Progenitor cell of endocrine pancreas (in vitro differentiated cells): ENCODE data around the gene KAT2B. TPM values are rescaled to one million over a fixed set of nuclear protein-coding genes. Genes with fewer than 3 reads are reported as not detected.

Experiments used
- DNase-seq: peaks from one replicate; pipeline ENCODE4 v3.0.0; 2021; ENCODE audit warnings: low spot score; ENCODE audit not compliant: unreplicated experiment
- H3K27ac Mint-ChIP-seq: 2 replicates; pipeline ENCODE4 v1.8.0; 2021; ENCODE audit warnings: mild to moderate bottlenecking, moderate library complexity, mixed read lengths
- H3K27me3 Mint-ChIP-seq: 2 replicates; pipeline ENCODE4 v1.8.0; 2021; ENCODE audit warnings: mixed read lengths
- H3K36me3 Mint-ChIP-seq: 2 replicates; pipeline ENCODE4 v1.8.0; 2022; ENCODE audit warnings: mixed read lengths; ENCODE audit not compliant: insufficient read depth
- H3K4me1 Mint-ChIP-seq: 2 replicates; pipeline ENCODE4 v1.8.0; 2021; ENCODE audit warnings: low read depth, mixed read lengths
- H3K4me3 Mint-ChIP-seq: 2 replicates; pipeline ENCODE4 v1.8.0; 2021; ENCODE audit warnings: low read depth, mild to moderate bottlenecking, moderate library complexity, mixed read lengths
- H3K9me3 Mint-ChIP-seq: 2 replicates; pipeline ENCODE4 v1.8.0; 2021; ENCODE audit warnings: low read depth, mixed read lengths
- total RNA-seq: library from RNA; stranded (reverse); gene quantifications from 2 replicates; pipeline ENCODE4 v1.2.1, GENCODE V29; 2021
- TF ChIP-seq, protein P1 (sequence below): fragments of 200-600 bp; sonication (generic); IDR thresholded peaks from one replicate; pipeline ENCODE4 v1.5.0; 2021; ENCODE audit warnings: antibody characterized with exemption, mild to moderate bottlenecking; ENCODE audit not compliant: unreplicated experiment

The KAT2B gene
- total RNA-seq, 1 donor from 2014 or later = 17.1 TPM

DNA sequence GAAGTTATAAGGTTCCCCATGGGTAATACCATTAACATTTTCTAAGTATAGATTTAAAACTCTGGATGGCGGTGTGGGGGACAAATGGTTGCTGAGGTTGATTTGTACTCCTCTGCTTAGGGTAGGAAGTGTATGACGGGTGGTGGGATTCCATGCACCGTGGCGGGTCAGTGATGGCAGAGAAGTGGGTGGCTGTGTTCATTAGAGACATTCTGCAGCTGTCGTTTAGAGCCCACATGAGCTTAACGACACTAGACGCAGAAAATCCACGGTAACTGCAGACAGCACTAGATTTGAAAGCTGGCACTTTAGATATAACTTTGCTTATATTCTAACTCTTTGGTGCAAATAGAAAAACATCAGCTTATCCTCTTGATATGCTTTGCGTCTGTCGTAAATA is 108.2 kb downstream of the KAT2B start:
- no peak overlapping the region for H3K27ac Mint-ChIP-seq
- no peaks in the 10 kb centered on the region for H3K27me3 Mint-ChIP-seq
- H3K36me3 Mint-ChIP-seq = peaks cover 9% of the 10 kb centered on the region
- H3K4me3 Mint-ChIP-seq = no peak overlapping the region
- no peak for DNase-seq
- no peaks in the 10 kb centered on the region for H3K9me3 Mint-ChIP-seq
- H3K4me1 Mint-ChIP-seq = no peaks in the 10 kb centered on the region
- TF ChIP-seq, protein P1, sequence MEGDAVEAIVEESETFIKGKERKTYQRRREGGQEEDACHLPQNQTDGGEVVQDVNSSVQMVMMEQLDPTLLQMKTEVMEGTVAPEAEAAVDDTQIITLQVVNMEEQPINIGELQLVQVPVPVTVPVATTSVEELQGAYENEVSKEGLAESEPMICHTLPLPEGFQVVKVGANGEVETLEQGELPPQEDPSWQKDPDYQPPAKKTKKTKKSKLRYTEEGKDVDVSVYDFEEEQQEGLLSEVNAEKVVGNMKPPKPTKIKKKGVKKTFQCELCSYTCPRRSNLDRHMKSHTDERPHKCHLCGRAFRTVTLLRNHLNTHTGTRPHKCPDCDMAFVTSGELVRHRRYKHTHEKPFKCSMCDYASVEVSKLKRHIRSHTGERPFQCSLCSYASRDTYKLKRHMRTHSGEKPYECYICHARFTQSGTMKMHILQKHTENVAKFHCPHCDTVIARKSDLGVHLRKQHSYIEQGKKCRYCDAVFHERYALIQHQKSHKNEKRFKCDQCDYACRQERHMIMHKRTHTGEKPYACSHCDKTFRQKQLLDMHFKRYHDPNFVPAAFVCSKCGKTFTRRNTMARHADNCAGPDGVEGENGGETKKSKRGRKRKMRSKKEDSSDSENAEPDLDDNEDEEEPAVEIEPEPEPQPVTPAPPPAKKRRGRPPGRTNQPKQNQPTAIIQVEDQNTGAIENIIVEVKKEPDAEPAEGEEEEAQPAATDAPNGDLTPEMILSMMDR = no peak

DNA sequence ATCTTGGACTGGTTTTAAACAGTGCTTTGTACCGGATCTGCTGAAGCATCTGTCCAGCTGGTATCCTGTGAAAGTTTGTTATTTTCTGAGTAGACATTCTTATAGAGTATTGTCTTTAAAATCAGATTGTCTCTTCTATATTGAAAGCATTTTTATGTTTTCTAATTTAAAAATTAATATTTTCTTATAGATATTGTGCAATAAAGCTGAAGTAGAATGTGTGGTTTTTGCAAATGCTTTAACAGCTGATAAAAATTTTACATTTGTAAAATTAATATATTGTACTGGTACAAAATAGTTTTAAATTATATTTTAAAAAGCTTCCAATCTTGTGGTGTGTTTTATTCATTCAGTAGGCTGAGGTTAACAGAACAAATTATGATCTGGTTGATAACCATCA is 113.8 kb downstream of the KAT2B start:
- no peak for DNase-seq
- Mint-ChIP-seq H3K36me3 (peaks cover 7% of the 10 kb centered on the region), H3K27ac (no peak overlapping the region), H3K4me3 (no peak overlapping the region), H3K4me1 (no peaks in the 10 kb centered on the region), H3K9me3 (no peaks in the 10 kb centered on the region), H3K27me3 (no peaks in the 10 kb centered on the region)
- TF ChIP-seq, protein P1 = no peak

DNA sequence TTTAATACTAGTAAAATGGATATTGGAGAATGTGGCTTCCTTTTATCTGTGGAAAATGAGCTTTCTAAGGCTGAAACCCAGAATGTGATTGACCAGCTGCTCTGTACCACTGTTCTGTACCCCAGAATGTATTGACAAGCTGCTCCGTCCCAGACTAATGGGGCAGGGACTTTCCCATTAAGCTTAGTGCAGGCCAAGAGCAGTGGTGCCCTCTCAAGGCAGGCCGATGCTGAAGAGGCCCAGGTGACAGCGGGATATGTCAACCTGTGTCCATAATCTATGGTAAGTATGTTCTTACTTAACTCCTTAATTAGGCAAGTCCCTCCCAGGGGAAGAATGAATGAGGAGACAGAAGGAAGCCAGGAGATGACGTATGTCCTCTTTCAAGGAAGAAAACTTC is 114.7 kb downstream of the KAT2B start:
- Mint-ChIP-seq H3K36me3 (peaks cover 8% of the 10 kb centered on the region), H3K27ac (no peak overlapping the region), H3K4me1 (no peaks in the 10 kb centered on the region), H3K9me3 (no peaks in the 10 kb centered on the region), H3K27me3 (no peaks in the 10 kb centered on the region), H3K4me3 (no peak overlapping the region)
- no peak for DNase-seq
- TF ChIP-seq, protein P1 = no peak

DNA sequence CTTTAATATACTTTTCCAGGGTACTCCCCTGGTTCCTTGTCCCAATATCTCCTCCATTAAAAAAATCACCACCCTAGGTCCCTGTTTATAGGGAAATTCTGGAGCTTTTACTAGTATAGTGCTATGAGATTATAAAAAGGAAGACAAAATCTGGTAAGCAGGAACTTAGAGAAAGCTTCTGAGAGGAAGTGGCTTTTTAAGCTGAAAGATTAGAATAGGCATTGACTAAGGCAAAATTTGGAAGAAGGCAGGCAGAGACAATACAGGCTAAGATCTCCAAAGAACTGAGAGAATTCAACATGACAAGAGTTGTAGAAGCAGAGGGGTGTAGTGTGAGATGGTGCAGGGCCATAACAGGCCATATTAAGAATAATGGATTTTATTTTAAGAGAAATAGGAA is 120.0 kb downstream of the KAT2B start:
- H3K36me3 Mint-ChIP-seq = peaks cover 5% of the 10 kb centered on the region
- H3K4me3 Mint-ChIP-seq = no peak overlapping the region
- no peak for DNase-seq
- no peak overlapping the region for H3K27ac Mint-ChIP-seq
- H3K27me3 Mint-ChIP-seq = no peaks in the 10 kb centered on the region
- no peaks in the 10 kb centered on the region for H3K4me1 Mint-ChIP-seq
- no peaks in the 10 kb centered on the region for H3K9me3 Mint-ChIP-seq
- TF ChIP-seq, protein P1 = no peak

DNA sequence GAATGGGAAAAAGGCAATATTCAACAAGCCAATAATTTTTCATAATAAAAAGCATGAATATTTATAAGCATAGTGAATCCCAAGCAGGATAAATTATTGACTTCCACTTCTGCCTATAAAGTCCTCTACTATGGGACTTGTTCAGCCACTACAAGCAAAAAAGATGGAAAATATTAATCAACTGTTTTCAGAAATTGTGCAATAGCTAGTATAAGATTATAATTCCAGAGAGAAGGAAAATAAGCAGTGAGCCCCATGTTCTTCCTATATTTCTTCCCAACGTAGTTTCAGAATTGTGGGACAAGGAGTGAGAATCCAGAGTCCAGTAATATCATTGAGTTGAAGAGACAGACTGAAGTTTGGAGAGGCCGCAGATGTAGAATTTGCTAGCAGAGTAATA is 121.5 kb downstream of the KAT2B start:
- H3K27ac Mint-ChIP-seq = no peak overlapping the region
- no peak overlapping the region for H3K4me3 Mint-ChIP-seq
- no peak for DNase-seq
- H3K4me1 Mint-ChIP-seq = no peaks in the 10 kb centered on the region
- TF ChIP-seq, protein P1 = no peak
- H3K27me3 Mint-ChIP-seq = no peaks in the 10 kb centered on the region
- peaks cover 3% of the 10 kb centered on the region for H3K36me3 Mint-ChIP-seq
- H3K9me3 Mint-ChIP-seq = no peaks in the 10 kb centered on the region
